Neural progenitor cell (in vitro differentiated cells): Measurements from ENCODE around the gene PLA2G4A. TPM values are rescaled to one million over a fixed set of nuclear protein-coding genes. Genes with fewer than 3 reads are reported as not detected.

Experiments used
- DNase-seq: peaks from one replicate; pipeline ENCODE4 v3.0.0-alpha.2; 2016; ENCODE audit warnings: low spot score
- H2AFZ ChIP-seq: fragments of 200-600 bp; sonication (generic); replicated peaks from 2 replicates; pipeline ENCODE4 v1.6.1; 2016; ENCODE audit warnings: antibody characterized with exemption
- H3F3A ChIP-seq: fragments of 200-600 bp; sonication (generic); 2 replicates; pipeline ENCODE4 v1.6.1; 2016; ENCODE audit warnings: antibody characterized with exemption, low read depth
- H3K27ac ChIP-seq: fragments of 200-600 bp; sonication (generic); 2 replicates; pipeline ENCODE4 v1.5.1; 2016; ENCODE audit warnings: mild to moderate bottlenecking
- H3K27me3 ChIP-seq: fragments of 200-600 bp; sonication (generic); 2 replicates; pipeline ENCODE4 v1.6.1; 2016; ENCODE audit warnings: mild to moderate bottlenecking, moderate library complexity
- H3K36me3 ChIP-seq: fragments of 200-600 bp; sonication (generic); 2 replicates; pipeline ENCODE4 v1.5.1; 2016
- H3K4me1 ChIP-seq: fragments of 200-600 bp; sonication (generic); 2 replicates; pipeline ENCODE4 v1.6.1; 2016; ENCODE audit warnings: mixed run types
- H3K4me2 ChIP-seq: fragments of 200-600 bp; sonication (generic); 2 replicates; pipeline ENCODE4 v1.6.1; 2016
- H3K4me3 ChIP-seq: fragments of 200-600 bp; sonication (generic); 2 replicates; pipeline ENCODE4 v1.5.1; 2016
- H3K79me2 ChIP-seq: fragments of 200-600 bp; sonication (generic); 2 replicates; pipeline ENCODE4 v1.6.1; 2016; ENCODE audit warnings: low read depth
- H3K9ac ChIP-seq: fragments of 200-600 bp; sonication (generic); 2 replicates; pipeline ENCODE4 v1.6.1; 2016
- H3K9me3 ChIP-seq: fragments of 200-600 bp; sonication (generic); 2 replicates; pipeline ENCODE4 v1.5.1; 2016; ENCODE audit warnings: low read depth
- H4K20me1 ChIP-seq: fragments of 200-600 bp; sonication (generic); 2 replicates; pipeline ENCODE4 v1.6.1; 2016; ENCODE audit warnings: low read depth
- H3K27ac Mint-ChIP-seq: 3 replicates; pipeline ENCODE4 v1.8.0; 2021; ENCODE audit warnings: mixed read lengths
- H3K27me3 Mint-ChIP-seq: 2 replicates; pipeline ENCODE4 v1.8.0; 2022; ENCODE audit warnings: low read depth, mild to moderate bottlenecking, inconsistent platforms, moderate library complexity, mixed read lengths; ENCODE audit not compliant: insufficient read depth
- H3K36me3 Mint-ChIP-seq: 3 replicates; pipeline ENCODE4 v1.8.0; 2021; ENCODE audit warnings: mixed read lengths
- H3K4me1 Mint-ChIP-seq: 3 replicates; pipeline ENCODE4 v1.8.0; 2021; ENCODE audit warnings: mixed read lengths
- H3K4me3 Mint-ChIP-seq: 3 replicates; pipeline ENCODE4 v1.8.0; 2021; ENCODE audit warnings: mild to moderate bottlenecking, moderate library complexity, mixed read lengths
- H3K9me3 Mint-ChIP-seq: 3 replicates; pipeline ENCODE4 v1.8.0; 2020; ENCODE audit warnings: mixed read lengths
- EZH2 ChIP-seq: fragments of 200-600 bp; sonication (generic); IDR thresholded peaks from 2 replicates; pipeline ENCODE4 v1.6.1; 2017; ENCODE audit warnings: antibody characterized with exemption, mild to moderate bottlenecking, moderate library complexity
- EZH2phosphoT487 ChIP-seq: fragments of 200-600 bp; sonication (generic); IDR thresholded peaks from 2 replicates; pipeline ENCODE4 v1.6.1; 2017; ENCODE audit warnings: antibody characterized with exemption
- total RNA-seq: library from RNA; depleted of rRNA; stranded (reverse); fragments of >200 nt; gene quantifications from 2 replicates; pipeline ENCODE4 v1.2.3, GENCODE V29; 2015; ENCODE audit warnings: low replicate concordance
- TF ChIP-seq, protein P1 (sequence below): fragments of 200-600 bp; sonication (generic); IDR thresholded peaks from 2 replicates; pipeline ENCODE4 v1.5.1; 2017; ENCODE audit warnings: antibody characterized with exemption, mild to moderate bottlenecking

PLA2G4A gene
- total RNA-seq, 1 donor from 2014 or later = 1.0 TPM

DNA sequence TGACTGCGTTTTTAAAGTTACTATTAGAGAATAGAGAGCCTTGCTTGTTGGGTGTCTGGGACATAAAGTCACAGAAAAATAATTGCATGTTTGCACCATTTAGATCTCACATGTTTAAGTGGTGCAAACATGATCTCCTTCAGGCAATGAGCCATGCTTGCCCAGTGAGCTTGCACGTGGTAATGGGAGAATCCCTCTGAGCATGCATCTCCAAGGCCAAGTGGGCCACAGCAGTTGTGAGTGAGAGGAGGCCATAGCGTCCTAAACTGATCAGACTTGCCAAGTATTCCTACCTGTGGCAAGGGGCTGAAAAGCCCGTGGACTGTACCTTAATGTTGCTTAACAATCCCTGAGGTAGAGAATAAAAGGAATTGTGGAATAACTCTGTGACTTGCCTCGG lies 158.3 kb downstream of the PLA2G4A start:
- no peaks in the 10 kb centered on the region for H4K20me1 ChIP-seq
- no peaks in the 10 kb centered on the region for H3K4me1 ChIP-seq
- no peak for DNase-seq
- H3K79me2 ChIP-seq = no peaks in the 10 kb centered on the region
- H3K9me3 Mint-ChIP-seq = no peaks in the 10 kb centered on the region
- no peak overlapping the region for H3K4me3 ChIP-seq
- no peak overlapping the region for H3K27ac ChIP-seq
- no peaks in the 10 kb centered on the region for H3K36me3 ChIP-seq
- H3K9ac ChIP-seq = no peak overlapping the region
- H3K36me3 Mint-ChIP-seq = no peaks in the 10 kb centered on the region
- H3K27me3 Mint-ChIP-seq = no peaks in the 10 kb centered on the region
- no peak overlapping the region for H2AFZ ChIP-seq
- H3K27me3 ChIP-seq = no peaks in the 10 kb centered on the region
- no peaks in the 10 kb centered on the region for H3K4me1 Mint-ChIP-seq
- TF ChIP-seq EZH2phosphoT487 = no peak
- TF ChIP-seq EZH2 = no peak
- TF ChIP-seq, protein P1, sequence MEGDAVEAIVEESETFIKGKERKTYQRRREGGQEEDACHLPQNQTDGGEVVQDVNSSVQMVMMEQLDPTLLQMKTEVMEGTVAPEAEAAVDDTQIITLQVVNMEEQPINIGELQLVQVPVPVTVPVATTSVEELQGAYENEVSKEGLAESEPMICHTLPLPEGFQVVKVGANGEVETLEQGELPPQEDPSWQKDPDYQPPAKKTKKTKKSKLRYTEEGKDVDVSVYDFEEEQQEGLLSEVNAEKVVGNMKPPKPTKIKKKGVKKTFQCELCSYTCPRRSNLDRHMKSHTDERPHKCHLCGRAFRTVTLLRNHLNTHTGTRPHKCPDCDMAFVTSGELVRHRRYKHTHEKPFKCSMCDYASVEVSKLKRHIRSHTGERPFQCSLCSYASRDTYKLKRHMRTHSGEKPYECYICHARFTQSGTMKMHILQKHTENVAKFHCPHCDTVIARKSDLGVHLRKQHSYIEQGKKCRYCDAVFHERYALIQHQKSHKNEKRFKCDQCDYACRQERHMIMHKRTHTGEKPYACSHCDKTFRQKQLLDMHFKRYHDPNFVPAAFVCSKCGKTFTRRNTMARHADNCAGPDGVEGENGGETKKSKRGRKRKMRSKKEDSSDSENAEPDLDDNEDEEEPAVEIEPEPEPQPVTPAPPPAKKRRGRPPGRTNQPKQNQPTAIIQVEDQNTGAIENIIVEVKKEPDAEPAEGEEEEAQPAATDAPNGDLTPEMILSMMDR = no peak
- H3K27ac Mint-ChIP-seq = no peak overlapping the region
- H3F3A ChIP-seq = no peaks in the 10 kb centered on the region
- H3K4me3 Mint-ChIP-seq = no peak overlapping the region
- H3K9me3 ChIP-seq = no peaks in the 10 kb centered on the region
- no peak overlapping the region for H3K4me2 ChIP-seq

DNA sequence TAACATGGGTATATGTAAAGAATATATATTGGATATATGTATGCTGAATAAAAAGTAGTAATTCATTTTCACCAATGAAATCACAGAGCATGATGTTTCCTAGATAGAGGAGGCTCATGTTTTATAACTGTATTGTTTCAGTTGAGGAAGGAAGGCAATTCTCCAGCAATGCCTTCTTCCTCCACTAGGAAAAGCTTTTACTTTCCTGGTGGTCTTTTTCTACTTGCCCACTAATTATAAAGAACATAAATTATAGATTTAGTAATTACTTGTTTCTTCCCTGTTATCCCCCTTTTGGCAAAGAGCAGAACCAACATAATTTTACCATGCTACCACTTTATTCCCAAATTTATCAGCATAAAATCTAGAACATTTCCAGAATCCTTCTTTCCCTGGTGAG lies 159.0 kb downstream of the PLA2G4A start:
- H3K4me1 Mint-ChIP-seq = no peaks in the 10 kb centered on the region
- no peaks in the 10 kb centered on the region for H4K20me1 ChIP-seq
- TF ChIP-seq, protein P1 = peak; percentile 45
- TF ChIP-seq EZH2phosphoT487 (no peak), EZH2 (no peak)
- no peaks in the 10 kb centered on the region for H3F3A ChIP-seq
- H3K27me3 Mint-ChIP-seq = no peaks in the 10 kb centered on the region
- H3K9me3 ChIP-seq = no peaks in the 10 kb centered on the region
- no peaks in the 10 kb centered on the region for H3K36me3 Mint-ChIP-seq
- no peak for DNase-seq
- no peak overlapping the region for H3K27ac ChIP-seq
- no peak overlapping the region for H3K9ac ChIP-seq
- no peaks in the 10 kb centered on the region for H3K27me3 ChIP-seq
- H3K4me2 ChIP-seq = no peak overlapping the region
- H3K9me3 Mint-ChIP-seq = no peaks in the 10 kb centered on the region
- no peak overlapping the region for H3K4me3 ChIP-seq
- no peak overlapping the region for H3K4me3 Mint-ChIP-seq
- no peaks in the 10 kb centered on the region for H3K79me2 ChIP-seq
- H3K4me1 ChIP-seq = no peaks in the 10 kb centered on the region
- no peak overlapping the region for H3K27ac Mint-ChIP-seq
- H2AFZ ChIP-seq = no peak overlapping the region
- H3K36me3 ChIP-seq = no peaks in the 10 kb centered on the region

DNA sequence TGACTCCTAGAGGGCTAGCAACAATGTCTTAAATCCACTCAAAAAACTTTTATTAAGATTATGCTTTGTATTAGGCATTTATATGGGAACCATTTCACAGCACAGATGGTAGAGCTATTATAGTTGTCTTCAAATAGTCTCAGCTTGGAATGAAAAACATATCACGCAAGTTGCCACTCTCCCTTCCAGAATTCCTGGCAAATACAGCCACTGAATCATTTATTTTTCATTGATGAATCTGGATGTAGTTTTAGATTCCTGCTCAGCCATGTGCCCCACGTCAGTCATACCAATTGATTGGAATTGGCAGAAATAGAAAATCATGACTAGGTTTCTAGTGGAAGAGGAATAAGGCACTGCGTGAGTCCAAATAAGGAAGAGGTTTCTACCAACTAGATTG lies 165.2 kb downstream of the PLA2G4A start:
- Mint-ChIP-seq H3K4me3 (no peak overlapping the region), H3K36me3 (no peaks in the 10 kb centered on the region), H3K9me3 (no peaks in the 10 kb centered on the region), H3K27ac (no peak overlapping the region), H3K27me3 (no peaks in the 10 kb centered on the region), H3K4me1 (no peaks in the 10 kb centered on the region)
- H3K36me3 ChIP-seq = no peaks in the 10 kb centered on the region
- no peak overlapping the region for H3K27ac ChIP-seq
- H2AFZ ChIP-seq = no peak overlapping the region
- no peak overlapping the region for H3K4me2 ChIP-seq
- H3K9me3 ChIP-seq = no peaks in the 10 kb centered on the region
- TF ChIP-seq EZH2 (no peak), EZH2phosphoT487 (no peak)
- TF ChIP-seq, protein P1 = no peak
- no peak for DNase-seq
- H3K4me3 ChIP-seq = no peak overlapping the region
- H3F3A ChIP-seq = no peaks in the 10 kb centered on the region
- H3K9ac ChIP-seq = no peak overlapping the region
- no peaks in the 10 kb centered on the region for H3K4me1 ChIP-seq
- H4K20me1 ChIP-seq = no peaks in the 10 kb centered on the region
- no peaks in the 10 kb centered on the region for H3K79me2 ChIP-seq
- no peaks in the 10 kb centered on the region for H3K27me3 ChIP-seq

DNA sequence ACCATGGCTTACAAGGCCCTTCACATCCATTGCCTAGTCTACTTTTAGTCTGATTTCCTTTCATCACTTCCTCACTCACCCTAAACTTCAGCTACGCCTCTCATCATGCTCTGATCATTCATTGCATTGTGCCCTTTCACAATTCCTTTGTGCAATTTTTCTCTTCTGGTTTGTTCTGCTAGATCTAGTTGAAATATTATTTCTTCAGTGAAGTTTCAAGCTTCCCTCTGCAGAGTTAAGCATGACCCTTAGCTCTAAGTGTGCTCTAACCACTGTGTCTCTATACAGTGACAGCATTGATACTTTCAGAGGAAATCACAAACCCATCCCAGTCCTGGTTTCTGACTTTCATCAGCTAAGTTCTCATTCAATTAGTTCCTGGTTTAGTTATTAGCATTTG lies 166.1 kb downstream of the PLA2G4A start:
- H3K9ac ChIP-seq = no peak overlapping the region
- no peaks in the 10 kb centered on the region for H3K79me2 ChIP-seq
- Mint-ChIP-seq H3K27me3 (no peaks in the 10 kb centered on the region), H3K36me3 (no peaks in the 10 kb centered on the region), H3K27ac (no peak overlapping the region), H3K4me1 (no peaks in the 10 kb centered on the region), H3K9me3 (no peaks in the 10 kb centered on the region), H3K4me3 (no peak overlapping the region)
- H2AFZ ChIP-seq = no peak overlapping the region
- no peaks in the 10 kb centered on the region for H3K4me1 ChIP-seq
- H3K36me3 ChIP-seq = no peaks in the 10 kb centered on the region
- H4K20me1 ChIP-seq = no peaks in the 10 kb centered on the region
- DNase-seq = no peak
- H3K27ac ChIP-seq = no peak overlapping the region
- TF ChIP-seq EZH2phosphoT487 (no peak), EZH2 (no peak)
- TF ChIP-seq, protein P1 = no peak
- H3K4me3 ChIP-seq = no peak overlapping the region
- H3K9me3 ChIP-seq = no peaks in the 10 kb centered on the region
- no peak overlapping the region for H3K4me2 ChIP-seq
- no peaks in the 10 kb centered on the region for H3K27me3 ChIP-seq
- no peaks in the 10 kb centered on the region for H3F3A ChIP-seq
